Activated T-helper 1 cell treated with anti-CD3 and anti-CD28 coated beads, Interleukin-2, amount 50 U/mL, for 16 hours (primary cell): ENCODE measurements around the gene NCOA3.

ENCODE experiments used
- DNase-seq, 2 donors: peaks; one replicate each; pipeline ENCODE4 v3.0.0-alpha.2; 2020; ENCODE audit warnings: low read depth in 1 of 2, low spot score in 1 of 2

NCOA3 gene

GRCh38 chr20:47629907-47630306, 128.2 kb downstream of the NCOA3 start:
- no peak for DNase-seq

- DNase-seq, result no peak
These were observed 129.4 kb downstream of the NCOA3 start for GRCh38 chr20:47631078-47631477.

- DNase-seq, result no peak
These were observed 133.6 kb downstream of the NCOA3 start for GRCh38 chr20:47635256-47635655.

GRCh38 chr20:47638851-47639250, 137.2 kb downstream of the NCOA3 start:
- DNase-seq, result no peak

GRCh38 chr20:47642118-47642517, 140.4 kb downstream of the NCOA3 start:
- DNase-seq, result no peak

- no peak for DNase-seq
These were observed 140.9 kb downstream of the NCOA3 start for GRCh38 chr20:47642624-47643023.

GRCh38 chr20:47645632-47646031, 143.9 kb downstream of the NCOA3 start:
- no peak for DNase-seq

GRCh38 chr20:47647994-47648393, 146.3 kb downstream of the NCOA3 start:
- no peak for DNase-seq

GRCh38 chr20:47648943-47649342, 147.3 kb downstream of the NCOA3 start:
- no peak for DNase-seq

GRCh38 chr20:47652301-47652700, 150.6 kb downstream of the NCOA3 start:
- DNase-seq, result no peak

- DNase-seq, result no peak
These were observed 151.1 kb downstream of the NCOA3 start for GRCh38 chr20:47652794-47653193.

- DNase-seq, result no peak
These were observed 152.2 kb downstream of the NCOA3 start for GRCh38 chr20:47653869-47654268.

- DNase-seq, result no peak
These were observed 152.7 kb downstream of the NCOA3 start for GRCh38 chr20:47654370-47654769.

- no peak for DNase-seq
These were observed 153.9 kb downstream of the NCOA3 start for GRCh38 chr20:47655635-47656034.

- DNase-seq, result no peak
These were observed 154.6 kb downstream of the NCOA3 start for GRCh38 chr20:47656318-47656717.

- DNase-seq, result no peak
These were observed 158.4 kb downstream of the NCOA3 start for GRCh38 chr20:47659904-47660601.

GRCh38 chr20:47660602-47660905, 158.9 kb downstream of the NCOA3 start:
- DNase-seq, result no peak

- DNase-seq, result no peak
These were observed 159.5 kb downstream of the NCOA3 start for GRCh38 chr20:47660983-47661700.

- no peak for DNase-seq
These were observed 160.0 kb downstream of the NCOA3 start for GRCh38 chr20:47661714-47662113.

- DNase-seq, result no peak
These were observed 161.0 kb downstream of the NCOA3 start for GRCh38 chr20:47662483-47663353.

- DNase-seq, result peak; percentile 57 to 60
These were observed 161.8 kb downstream of the NCOA3 start for GRCh38 chr20:47663354-47664067.
